SK-N-SH treated with all-trans-retinoic acid at 6 μM for 48 hours (cell line): Measurements from ENCODE around the gene LPP.

ENCODE experiments used
- ARNTL ChIP-seq: fragments of 450-650 bp; formaldehyde crosslinking; IDR thresholded peaks from 2 replicates; pipeline ENCODE4 v1.5.0; 2020; ENCODE audit warnings: low read depth, mild to moderate bottlenecking, moderate library complexity, borderline replicate concordance
- CREB5 ChIP-seq: fragments of 250-450 bp; sonication (Bioruptor Pico); IDR thresholded peaks from 2 replicates; pipeline ENCODE4 v1.5.1; 2020; ENCODE audit warnings: low read depth, mild to moderate bottlenecking, moderate library complexity
- CSDC2 ChIP-seq: fragments of 250-450 bp; sonication (Bioruptor Pico); IDR thresholded peaks from 2 replicates; pipeline ENCODE4 v1.5.0; 2020; ENCODE audit warnings: mild to moderate bottlenecking, moderate library complexity
- GLIS3 ChIP-seq: fragments of 250-450 bp; sonication (Bioruptor Pico); IDR thresholded peaks from 2 replicates; pipeline ENCODE4 v1.5.0; 2020; ENCODE audit warnings: mild to moderate bottlenecking, moderate library complexity
- OSR1 ChIP-seq: fragments of 250-450 bp; sonication (Bioruptor Pico); IDR thresholded peaks from 2 replicates; pipeline ENCODE4 v1.8.0; 2022; ENCODE audit warnings: moderate library complexity, mild to moderate bottlenecking, inconsistent platforms
- POU6F1 ChIP-seq: fragments of 250-450 bp; sonication (Bioruptor Pico); IDR thresholded peaks from 2 replicates; pipeline ENCODE4 v1.8.0; 2021; ENCODE audit warnings: low read depth, mild to moderate bottlenecking, moderate library complexity, borderline replicate concordance
- SNAI2 ChIP-seq: fragments of 250-450 bp; sonication (Bioruptor Pico); IDR thresholded peaks from 2 replicates; pipeline ENCODE4 v1.5.0; 2020; ENCODE audit warnings: mild to moderate bottlenecking, moderate library complexity
- TCF4 ChIP-seq: fragments of 250-450 bp; sonication (Bioruptor Pico); IDR thresholded peaks from 2 replicates; pipeline ENCODE4 v1.8.0; 2021; ENCODE audit warnings: mild to moderate bottlenecking, moderate library complexity, borderline replicate concordance
- ZFP3 ChIP-seq: fragments of 250-450 bp; sonication (Bioruptor Pico); IDR thresholded peaks from 2 replicates; pipeline ENCODE4 v1.5.0; 2020; ENCODE audit warnings: mild to moderate bottlenecking, moderate library complexity
- ZFP30 ChIP-seq: fragments of 450-650 bp; formaldehyde crosslinking; IDR thresholded peaks from 2 replicates; pipeline ENCODE4 v1.5.0; 2022; ENCODE audit warnings: mild to moderate bottlenecking, moderate library complexity
- ZNF70 ChIP-seq: fragments of 450-650 bp; formaldehyde crosslinking; IDR thresholded peaks from 2 replicates; pipeline ENCODE4 v1.5.0; 2020; ENCODE audit warnings: mild to moderate bottlenecking, moderate library complexity
- TF ChIP-seq, protein P1 (sequence below): fragments of 250-450 bp; sonication (Bioruptor Pico); IDR thresholded peaks from 2 replicates; pipeline ENCODE4 v1.8.0; 2020; ENCODE audit warnings: mild to moderate bottlenecking, moderate library complexity, borderline replicate concordance
- TF ChIP-seq, protein P2 (sequence below): fragments of 250-450 bp; sonication (Bioruptor Pico); IDR thresholded peaks from 2 replicates; pipeline ENCODE4 v1.5.0; 2020; ENCODE audit warnings: mild to moderate bottlenecking, moderate library complexity

- TF ChIP-seq ARNTL (CRISPR knock-in tag): no peak
- TF ChIP-seq OSR1 (CRISPR knock-in tag): no peak
- no peak for TF ChIP-seq CREB5 (CRISPR knock-in tag)
- TF ChIP-seq ZFP30 (CRISPR knock-in tag): no peak
- TF ChIP-seq, protein P1, sequence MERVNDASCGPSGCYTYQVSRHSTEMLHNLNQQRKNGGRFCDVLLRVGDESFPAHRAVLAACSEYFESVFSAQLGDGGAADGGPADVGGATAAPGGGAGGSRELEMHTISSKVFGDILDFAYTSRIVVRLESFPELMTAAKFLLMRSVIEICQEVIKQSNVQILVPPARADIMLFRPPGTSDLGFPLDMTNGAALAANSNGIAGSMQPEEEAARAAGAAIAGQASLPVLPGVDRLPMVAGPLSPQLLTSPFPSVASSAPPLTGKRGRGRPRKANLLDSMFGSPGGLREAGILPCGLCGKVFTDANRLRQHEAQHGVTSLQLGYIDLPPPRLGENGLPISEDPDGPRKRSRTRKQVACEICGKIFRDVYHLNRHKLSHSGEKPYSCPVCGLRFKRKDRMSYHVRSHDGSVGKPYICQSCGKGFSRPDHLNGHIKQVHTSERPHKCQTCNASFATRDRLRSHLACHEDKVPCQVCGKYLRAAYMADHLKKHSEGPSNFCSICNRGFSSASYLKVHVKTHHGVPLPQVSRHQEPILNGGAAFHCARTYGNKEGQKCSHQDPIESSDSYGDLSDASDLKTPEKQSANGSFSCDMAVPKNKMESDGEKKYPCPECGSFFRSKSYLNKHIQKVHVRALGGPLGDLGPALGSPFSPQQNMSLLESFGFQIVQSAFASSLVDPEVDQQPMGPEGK (CRISPR knock-in tag): no peak
- no peak for TF ChIP-seq ZFP3
- TF ChIP-seq POU6F1 (CRISPR knock-in tag): no peak
- TF ChIP-seq ZNF70: no peak
- no peak for TF ChIP-seq GLIS3 (CRISPR knock-in tag)
- TF ChIP-seq TCF4: no peak
- TF ChIP-seq CSDC2 (CRISPR knock-in tag): no peak
- no peak for TF ChIP-seq SNAI2
- TF ChIP-seq, protein P2, sequence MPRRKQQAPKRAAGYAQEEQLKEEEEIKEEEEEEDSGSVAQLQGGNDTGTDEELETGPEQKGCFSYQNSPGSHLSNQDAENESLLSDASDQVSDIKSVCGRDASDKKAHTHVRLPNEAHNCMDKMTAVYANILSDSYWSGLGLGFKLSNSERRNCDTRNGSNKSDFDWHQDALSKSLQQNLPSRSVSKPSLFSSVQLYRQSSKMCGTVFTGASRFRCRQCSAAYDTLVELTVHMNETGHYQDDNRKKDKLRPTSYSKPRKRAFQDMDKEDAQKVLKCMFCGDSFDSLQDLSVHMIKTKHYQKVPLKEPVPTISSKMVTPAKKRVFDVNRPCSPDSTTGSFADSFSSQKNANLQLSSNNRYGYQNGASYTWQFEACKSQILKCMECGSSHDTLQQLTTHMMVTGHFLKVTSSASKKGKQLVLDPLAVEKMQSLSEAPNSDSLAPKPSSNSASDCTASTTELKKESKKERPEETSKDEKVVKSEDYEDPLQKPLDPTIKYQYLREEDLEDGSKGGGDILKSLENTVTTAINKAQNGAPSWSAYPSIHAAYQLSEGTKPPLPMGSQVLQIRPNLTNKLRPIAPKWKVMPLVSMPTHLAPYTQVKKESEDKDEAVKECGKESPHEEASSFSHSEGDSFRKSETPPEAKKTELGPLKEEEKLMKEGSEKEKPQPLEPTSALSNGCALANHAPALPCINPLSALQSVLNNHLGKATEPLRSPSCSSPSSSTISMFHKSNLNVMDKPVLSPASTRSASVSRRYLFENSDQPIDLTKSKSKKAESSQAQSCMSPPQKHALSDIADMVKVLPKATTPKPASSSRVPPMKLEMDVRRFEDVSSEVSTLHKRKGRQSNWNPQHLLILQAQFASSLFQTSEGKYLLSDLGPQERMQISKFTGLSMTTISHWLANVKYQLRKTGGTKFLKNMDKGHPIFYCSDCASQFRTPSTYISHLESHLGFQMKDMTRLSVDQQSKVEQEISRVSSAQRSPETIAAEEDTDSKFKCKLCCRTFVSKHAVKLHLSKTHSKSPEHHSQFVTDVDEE (CRISPR knock-in tag): no peak
These were observed 177.2 kb downstream of the LPP start for GRCh38 chr3:188331166-188331565.
